22Rv1 (cell line): ENCODE measurements around the gene C1QTNF3.

Source experiments
- CTCF ChIP-seq: fragments of 450-650 bp; IDR thresholded peaks from 2 replicates; pipeline ENCODE4 v1.5.1; 2017; ENCODE audit warnings: mild to moderate bottlenecking
- ZFX ChIP-seq: fragments of 450-650 bp; IDR thresholded peaks from 2 replicates; pipeline ENCODE4 v1.6.1; 2017; ENCODE audit warnings: antibody characterized with exemption, borderline replicate concordance

- TF ChIP-seq CTCF (no peak), ZFX (no peak)
These were observed 17.0 kb upstream of the C1QTNF3 start for GRCh38 chr5:34059977-34060376.
